NCI-H1417 treated with DMSO at 0.1 percent for 48 hours (cell line): ENCODE data around the gene SNX17.
A peak's percentile ranks its signal among the peaks of the same experiment; 100 is the strongest.
"Not testable (repeated sequence)": the region's sequence is repeated elsewhere in the genome, so short reads cannot be mapped to it uniquely, and the experiment has no call there.

Experiments used
- DNase-seq: peaks from one replicate; lab custom pipeline; 2025; lab: John Stamatoyannopoulos, UW

SNX17 gene

DNA sequence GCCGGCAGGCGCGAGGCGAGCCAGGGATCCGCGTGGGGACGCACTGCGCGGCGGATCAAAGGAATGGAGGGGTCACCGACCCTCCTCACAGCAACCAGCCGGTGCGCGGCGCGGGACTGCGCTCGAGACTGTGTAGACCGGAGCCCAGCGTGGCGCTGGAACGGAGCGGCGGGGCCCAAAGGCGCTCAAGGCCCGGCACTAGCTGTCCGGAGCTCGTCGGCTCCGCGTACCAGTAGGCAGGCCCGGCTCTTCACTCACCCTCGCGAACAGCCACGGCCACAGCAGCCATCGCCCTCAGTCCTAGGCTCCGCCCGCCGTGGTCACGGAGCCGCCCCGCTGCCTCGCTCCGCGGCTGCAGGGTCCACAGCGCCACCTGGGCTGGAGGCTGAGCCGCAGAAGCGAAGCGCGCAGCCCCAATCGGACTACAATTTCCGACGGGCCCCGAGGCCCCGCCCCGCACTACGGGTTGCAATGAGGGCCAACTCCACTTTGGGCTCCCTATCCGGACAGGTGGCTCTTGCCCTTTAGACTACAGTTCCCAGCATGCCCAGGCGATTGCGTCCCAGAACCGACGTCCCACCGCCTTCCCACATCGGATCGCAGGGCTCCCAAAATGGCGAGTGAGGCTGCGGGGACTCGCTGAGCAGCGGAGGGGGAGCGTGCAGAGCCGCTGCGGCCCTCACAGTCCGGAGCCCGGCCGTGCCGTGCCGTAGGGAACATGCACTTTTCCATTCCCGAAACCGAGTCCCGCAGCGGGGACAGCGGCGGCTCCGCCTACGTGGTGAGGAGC lies at the start of gene SNX17, which contains the start of gene EIF2B4:
TSS of gene SNX17 (plus strand) at position 591 of the 790 bp plus-strand sequence. CDS start at position 719, 128 bp downstream.
TSS of gene EIF2B4 (minus strand) at position 313 of the 790 bp plus-strand sequence. CDS start at position 289, 24 bp downstream.
- peak; percentile 93 for DNase-seq

DNA sequence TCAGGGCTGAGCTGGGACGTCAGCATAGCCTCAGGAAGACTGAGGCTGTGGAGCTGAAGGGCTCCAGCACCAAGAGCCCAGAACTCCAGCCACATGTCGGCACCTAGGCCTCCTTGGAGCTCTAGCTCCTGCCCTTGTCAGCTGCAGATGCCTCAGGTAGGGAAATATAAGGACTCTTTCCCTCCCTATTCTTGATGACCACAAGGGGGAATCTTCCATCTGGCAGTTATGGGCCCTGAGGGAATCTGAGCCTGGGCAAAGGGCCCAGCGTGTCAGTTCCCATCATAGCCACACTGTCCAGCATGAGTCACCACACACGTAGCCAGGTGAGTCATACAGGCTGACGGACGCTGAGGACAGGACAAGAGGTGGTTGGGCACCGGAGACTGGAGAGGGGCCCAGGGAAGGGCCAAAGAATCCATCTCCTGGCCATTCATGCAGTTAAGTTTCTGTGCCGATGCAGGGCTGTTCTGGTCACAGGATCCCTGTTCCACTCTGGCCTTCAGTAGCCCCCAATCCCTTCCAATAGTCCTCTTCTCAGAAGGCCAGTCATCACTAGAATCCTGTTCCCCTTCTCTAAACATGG lies 49.4 kb upstream of the SNX17 start:
- DNase-seq = no peak

- no peak for DNase-seq
Measured at GRCh38 chr2:27322301-27322765, 48.1 kb upstream of the SNX17 start.

GRCh38 chr2:27322766-27323595 lies 47.4 kb upstream of the SNX17 start, which contains the start of gene MPV17:
Gene MPV17 (minus strand): TSS chr2:27323097. CDS start chr2:27322517, 580 bp downstream.
- peak; percentile 75 for DNase-seq

DNA sequence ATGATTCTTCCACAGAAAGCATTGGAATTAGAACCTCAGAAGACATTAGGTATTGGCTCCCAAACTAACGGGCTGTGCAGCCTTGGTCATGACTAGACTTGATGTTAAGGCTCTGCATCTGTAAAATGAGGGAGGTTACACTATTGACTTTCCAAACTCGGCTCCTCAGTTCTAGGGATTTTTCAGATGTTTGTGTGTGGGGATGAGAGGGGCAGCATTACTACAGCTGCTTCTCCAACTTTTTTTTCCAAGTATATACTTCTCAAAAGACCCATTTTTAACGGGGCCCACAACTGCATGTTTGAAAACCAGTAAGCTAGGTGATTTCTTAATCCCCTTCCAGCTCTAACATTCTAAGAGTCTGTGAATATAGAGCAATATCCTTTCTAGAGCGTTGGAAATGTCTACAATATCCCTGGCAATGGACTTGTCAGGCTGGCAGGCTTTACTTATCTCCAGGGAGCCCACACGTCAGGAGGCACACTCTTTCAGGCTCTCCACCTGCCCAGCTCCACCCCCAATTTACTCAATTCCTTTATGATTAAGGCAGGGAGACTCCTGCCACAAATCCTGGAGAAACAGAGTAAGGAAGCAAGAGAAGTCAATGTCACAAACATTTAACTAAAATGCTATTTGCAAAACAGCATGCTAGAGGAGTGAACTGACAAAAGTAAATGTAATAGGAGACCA lies 46.7 kb upstream of the SNX17 start:
- DNase-seq = no peak

GRCh38 chr2:27324720-27325119 lies 45.7 kb upstream of the SNX17 start:
- no peak for DNase-seq

- DNase-seq = no peak
Measured at GRCh38 chr2:27335311-27335710, 35.1 kb upstream of the SNX17 start.

DNA sequence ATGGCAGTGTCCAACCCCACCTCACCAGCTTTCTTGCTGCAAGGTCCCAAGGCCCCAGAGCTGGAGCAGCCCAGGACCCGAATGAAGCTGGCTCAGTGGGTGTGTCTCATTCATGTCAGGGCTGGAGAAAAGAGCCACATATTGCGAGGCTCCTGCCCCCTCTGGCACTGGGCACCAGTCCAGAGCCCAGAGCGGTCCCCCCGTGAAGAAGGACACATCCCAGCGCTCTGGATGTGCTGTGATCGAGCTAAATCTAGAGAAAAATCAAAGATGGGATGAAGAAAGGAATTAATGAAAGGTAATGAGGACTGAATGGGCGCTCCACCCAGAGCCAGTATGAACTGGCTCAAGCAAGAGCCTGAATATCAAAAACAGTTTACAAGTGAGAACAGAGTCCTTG lies 34.2 kb upstream of the SNX17 start:
- no peak for DNase-seq

GRCh38 chr2:27347641-27348040 lies 22.8 kb upstream of the SNX17 start:
- DNase-seq = no peak

DNA sequence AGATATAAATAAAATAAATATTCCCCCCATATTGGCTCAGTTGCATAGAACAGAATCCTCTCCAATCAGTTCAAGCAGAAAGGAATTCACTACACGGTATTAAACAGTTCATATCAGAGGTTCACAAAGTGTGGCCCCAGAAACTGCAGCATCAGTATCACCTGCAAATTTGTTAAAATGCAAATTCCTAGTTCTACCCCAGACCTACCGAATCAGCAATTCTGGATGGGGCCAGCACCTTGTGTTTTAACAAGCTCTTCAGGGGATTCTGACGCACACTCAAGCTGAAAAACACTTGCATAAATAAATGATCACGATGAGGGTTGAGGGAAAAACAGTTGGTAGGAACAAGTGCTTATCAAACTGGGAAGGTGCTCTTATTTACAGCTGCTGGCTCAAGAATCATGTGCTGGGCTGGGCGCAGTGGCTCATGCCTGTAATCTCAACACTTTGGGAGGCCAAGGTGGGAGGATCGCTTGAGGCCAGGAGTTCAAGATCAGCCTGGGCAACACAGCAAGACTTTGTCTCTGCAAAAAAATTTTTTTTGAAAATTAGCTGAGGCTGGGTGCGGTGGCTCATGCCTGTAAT lies 20.2 kb upstream of the SNX17 start:
- no peak for DNase-seq

DNA sequence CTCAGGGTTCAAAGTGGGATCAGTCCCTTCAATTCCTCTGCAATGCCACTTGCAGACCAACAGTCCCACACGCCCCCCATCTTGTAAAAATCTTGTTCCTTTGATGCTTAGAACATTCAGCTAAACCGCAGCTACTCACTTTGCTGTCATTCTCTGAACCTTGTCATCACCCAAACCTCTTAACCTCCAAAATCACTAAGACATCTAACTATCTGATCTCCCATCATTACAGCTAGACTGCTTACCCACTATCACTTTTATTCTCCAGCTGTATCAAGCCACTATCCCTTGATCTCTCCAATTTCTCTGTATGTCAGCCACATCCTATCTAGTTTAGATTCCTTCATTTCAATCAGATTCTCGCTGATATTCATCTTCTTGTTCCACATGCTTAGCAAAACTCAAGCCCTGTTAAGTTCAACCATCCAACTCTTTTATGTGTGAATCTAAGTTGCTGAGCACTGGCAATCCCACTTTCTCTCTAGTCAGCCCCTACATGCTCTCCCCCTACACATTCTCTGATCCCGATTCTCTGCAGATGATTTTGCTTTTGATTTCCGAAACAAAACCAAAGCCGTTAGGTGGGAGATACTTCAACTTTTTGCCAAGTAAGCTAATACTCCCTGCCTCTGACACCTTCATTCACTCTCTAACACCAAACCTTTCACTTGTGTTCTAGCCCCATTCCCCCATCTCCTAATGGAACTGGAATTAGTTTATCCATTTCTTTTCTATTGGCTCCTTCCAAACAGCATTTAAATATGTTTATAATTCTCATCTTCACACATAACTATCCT lies 18.4 kb upstream of the SNX17 start:
- DNase-seq = no peak

GRCh38 chr2:27353386-27353761 lies 17.0 kb upstream of the SNX17 start:
- not testable (repeated sequence) for DNase-seq

DNA sequence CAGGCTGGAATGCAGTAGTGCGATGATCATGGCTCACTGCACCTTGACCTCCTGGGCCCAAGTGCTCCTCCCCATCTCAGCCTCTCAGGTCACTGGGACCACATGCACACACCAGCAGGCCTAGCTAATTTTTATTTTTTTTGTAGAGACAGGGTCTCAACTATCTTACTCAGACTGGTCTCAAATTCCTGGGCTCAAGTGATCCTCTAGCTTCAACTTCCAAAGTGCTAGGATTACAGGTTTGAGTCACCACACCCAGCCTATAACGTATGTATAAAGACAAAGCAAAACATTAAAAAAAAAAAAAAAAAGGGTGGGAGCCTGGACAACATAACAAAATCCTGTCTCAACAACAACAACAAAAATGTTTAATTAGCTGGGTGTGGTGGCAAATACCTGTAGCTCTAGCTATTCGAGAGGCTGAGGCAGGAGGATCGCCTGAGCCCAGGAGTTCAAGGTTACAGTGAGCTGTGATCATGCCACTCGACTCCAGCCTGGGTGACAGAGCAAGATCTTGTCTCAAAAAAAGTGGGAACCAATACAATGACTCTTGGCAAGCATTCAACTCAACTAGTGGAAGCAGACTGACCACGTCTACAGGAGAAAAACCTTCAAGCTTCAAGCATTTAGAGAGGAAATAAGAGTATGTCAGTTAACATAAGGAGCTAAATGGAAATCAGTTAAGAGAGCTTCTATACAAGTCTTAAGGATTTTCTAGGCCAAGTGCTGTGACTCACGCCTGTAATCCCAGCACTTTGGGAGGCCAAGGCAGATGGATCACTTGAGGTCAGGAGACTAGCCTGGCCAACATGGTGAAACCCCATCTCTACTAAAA lies 16.4 kb upstream of the SNX17 start:
- DNase-seq = no peak

GRCh38 chr2:27354597-27354927 lies 15.9 kb upstream of the SNX17 start:
- DNase-seq = no peak

- no peak for DNase-seq
Measured at GRCh38 chr2:27356056-27356381, 14.4 kb upstream of the SNX17 start.

GRCh38 chr2:27356382-27357181 lies 13.8 kb upstream of the SNX17 start, which contains the start of gene GTF3C2:
Gene GTF3C2 (minus strand): TSS chr2:27356764. CDS start chr2:27343554, 13,210 bp downstream.
- DNase-seq = peak; percentile 98

- no peak for DNase-seq
Measured at GRCh38 chr2:27362678-27363420, 7.6 kb upstream of the SNX17 start.

GRCh38 chr2:27363933-27364332 lies 6.5 kb upstream of the SNX17 start:
- no peak for DNase-seq
